MM.1S (cell line): ENCODE results near the gene SETBP1.
A peak's percentile ranks its signal among the peaks of the same experiment; 100 is the strongest.

ENCODE experiments used
- DNase-seq: peaks from one replicate; pipeline ENCODE4 v3.0.0-alpha.2; 2015
- H2AFZ ChIP-seq: fragments of 300-600 bp; sonication (generic); 2 replicates; pipeline ENCODE4 v1.6.0; 2016; ENCODE audit warnings: antibody characterized with exemption, low read length
- H3F3A ChIP-seq: fragments of 300-600 bp; sonication (generic); 2 replicates; pipeline ENCODE4 v1.6.1; 2016; ENCODE audit warnings: mild to moderate bottlenecking, antibody characterized with exemption, low read length, moderate library complexity, mixed read lengths; ENCODE audit not compliant: insufficient read depth
- H3K27ac ChIP-seq: fragments of 300-600 bp; sonication (generic); 2 replicates; pipeline ENCODE4 v1.5.1; 2016; ENCODE audit warnings: mild to moderate bottlenecking, low read length
- H3K27me3 ChIP-seq: fragments of 300-600 bp; sonication (generic); replicated peaks from 2 replicates; pipeline ENCODE4 v1.6.0; 2016; ENCODE audit warnings: low read length; ENCODE audit not compliant: insufficient read depth
- H3K36me3 ChIP-seq: fragments of 300-600 bp; sonication (generic); replicated peaks from 2 replicates; pipeline ENCODE4 v1.6.1; 2016; ENCODE audit warnings: mild to moderate bottlenecking, low read length, mixed read lengths; ENCODE audit not compliant: insufficient read depth
- H3K4me1 ChIP-seq: fragments of 300-600 bp; sonication (generic); 2 replicates; pipeline ENCODE4 v1.6.1; 2016; ENCODE audit warnings: low read length, mixed read lengths
- H3K4me2 ChIP-seq: fragments of 300-600 bp; sonication (generic); 2 replicates; pipeline ENCODE4 v1.6.0; 2016; ENCODE audit warnings: low read depth, low read length
- H3K4me3 ChIP-seq: fragments of 300-600 bp; sonication (generic); 2 replicates; pipeline ENCODE4 v1.5.1; 2016; ENCODE audit warnings: low read length, mixed read lengths
- H3K79me2 ChIP-seq: fragments of 300-600 bp; sonication (generic); 2 replicates; pipeline ENCODE4 v1.6.1; 2016; ENCODE audit warnings: mixed run types, low read length, mixed read lengths
- H3K9ac ChIP-seq: fragments of 300-600 bp; sonication (generic); 2 replicates; pipeline ENCODE4 v1.6.1; 2016; ENCODE audit warnings: low read length, mixed read lengths
- H3K9me2 ChIP-seq: fragments of 300-600 bp; sonication (generic); replicated peaks from 2 replicates; pipeline ENCODE4 v1.6.1; 2016; ENCODE audit warnings: mild to moderate bottlenecking, low read length, mixed read lengths; ENCODE audit not compliant: insufficient read depth
- H3K9me3 ChIP-seq: fragments of 300-600 bp; sonication (generic); replicated peaks from 2 replicates; pipeline ENCODE4 v1.6.1; 2016; ENCODE audit warnings: mild to moderate bottlenecking, low read length, mixed read lengths; ENCODE audit not compliant: insufficient read depth
- H4K20me1 ChIP-seq: fragments of 300-600 bp; sonication (generic); 2 replicates; pipeline ENCODE4 v1.6.1; 2016; ENCODE audit warnings: mild to moderate bottlenecking, low read length, moderate library complexity, mixed read lengths; ENCODE audit not compliant: insufficient read depth
- CTCF ChIP-seq: fragments of 300-600 bp; sonication (generic); IDR thresholded peaks from 2 replicates; pipeline ENCODE4 v1.5.1; 2016; ENCODE audit warnings: antibody characterized with exemption, low read length, mixed read lengths
- EZH2 ChIP-seq: fragments of 300-600 bp; sonication (generic); optimal IDR thresholded peaks from 2 replicates; pipeline ENCODE3; 2017; ENCODE audit warnings: low read depth, mild to moderate bottlenecking, antibody characterized with exemption, low read length, mixed read lengths
- EZH2phosphoT487 ChIP-seq: fragments of 300-600 bp; sonication (generic); IDR thresholded peaks from 2 replicates; pipeline ENCODE4 v1.6.1; 2018; ENCODE audit warnings: antibody characterized with exemption, low read length

The SETBP1 gene

GRCh38 chr18:44837482-44838180 is 156.9 kb downstream of the SETBP1 start:
- no peak for DNase-seq
- Histone ChIP-seq H3K4me1 (peaks cover 18% of the 10 kb centered on the region), H2AFZ (no peak overlapping the region), H3K9me3 (no peaks in the 10 kb centered on the region), H3K36me3 (no peaks in the 10 kb centered on the region), H3K27me3 (no peaks in the 10 kb centered on the region), H3K4me3 (no peak overlapping the region), H3K9ac (no peak overlapping the region), H4K20me1 (no peaks in the 10 kb centered on the region), H3K4me2 (no peak overlapping the region), H3K79me2 (peaks cover 95% of the 10 kb centered on the region), H3K27ac (no peak overlapping the region), H3K9me2 (no peaks in the 10 kb centered on the region), H3F3A (no peaks in the 10 kb centered on the region)
- TF ChIP-seq CTCF (no peak), EZH2phosphoT487 (no peak), EZH2 (no peak)

- peak; percentile 52 for DNase-seq
Observed at GRCh38 chr18:44838971-44839666, 158.4 kb downstream of the SETBP1 start.

GRCh38 chr18:44840058-44840790 is 159.5 kb downstream of the SETBP1 start:
- TF ChIP-seq EZH2 (no peak), EZH2phosphoT487 (no peak), CTCF (no peak)
- no peak overlapping the region for H2AFZ ChIP-seq
- no peak overlapping the region for H3K4me2 ChIP-seq
- H3K4me1 ChIP-seq = peaks cover 18% of the 10 kb centered on the region
- DNase-seq = no peak
- no peak overlapping the region for H3K27ac ChIP-seq
- no peaks in the 10 kb centered on the region for H3K9me3 ChIP-seq
- no peaks in the 10 kb centered on the region; the same call in 1 of the 2 replicates for H3K36me3 ChIP-seq
- peaks cover 94% of the 10 kb centered on the region for H3K79me2 ChIP-seq
- no peaks in the 10 kb centered on the region for H3F3A ChIP-seq
- H3K4me3 ChIP-seq = no peak overlapping the region
- H3K27me3 ChIP-seq = no peaks in the 10 kb centered on the region
- no peak overlapping the region for H3K9ac ChIP-seq
- no peaks in the 10 kb centered on the region for H4K20me1 ChIP-seq
- H3K9me2 ChIP-seq = no peaks in the 10 kb centered on the region

More at GRCh38 chr18:44838971-44839666, 158.4 kb downstream of the SETBP1 start:
- H3K27ac ChIP-seq = peak overlapping the region; percentile 27; the same call in 1 of the 2 replicates
- no peaks in the 10 kb centered on the region for H3K27me3 ChIP-seq
- peak overlapping the region; percentile 51 for H3K4me2 ChIP-seq
- peaks cover 18% of the 10 kb centered on the region for H3K4me1 ChIP-seq
- no peak overlapping the region for H3K4me3 ChIP-seq
- H3K79me2 ChIP-seq = peaks cover 94% of the 10 kb centered on the region
- H3K36me3 ChIP-seq = no peaks in the 10 kb centered on the region; the same call in 1 of the 2 replicates
- H3K9me3 ChIP-seq = no peaks in the 10 kb centered on the region
- no peaks in the 10 kb centered on the region for H4K20me1 ChIP-seq
- no peaks in the 10 kb centered on the region for H3K9me2 ChIP-seq
- no peaks in the 10 kb centered on the region for H3F3A ChIP-seq
- no peak overlapping the region for H2AFZ ChIP-seq
- TF ChIP-seq EZH2 = no peak
- TF ChIP-seq EZH2phosphoT487 = no peak
- no peak for TF ChIP-seq CTCF
- peak overlapping the region; percentile 20; the same call in 1 of the 2 replicates for H3K9ac ChIP-seq
